KG1 (cell line): ENCODE data around the gene NCOA7.
"Not testable (repeated sequence)": the region's sequence is repeated elsewhere in the genome, so short reads cannot be mapped to it uniquely, and the experiment has no call there.

Source experiments
- DNase-seq: peaks from one replicate; lab custom pipeline; 2025; lab: John Stamatoyannopoulos, UW

The NCOA7 gene

GRCh38 chr6:125753218-125753936 is 37.4 kb upstream of the NCOA7 start:
- no peak for DNase-seq

GRCh38 chr6:125753937-125754259 is 36.9 kb upstream of the NCOA7 start:
- no peak for DNase-seq

GRCh38 chr6:125754566-125754965 is 36.2 kb upstream of the NCOA7 start:
- DNase-seq: no peak

- DNase-seq: no peak
These were observed 31.4 kb upstream of the NCOA7 start for GRCh38 chr6:125759184-125759902.

GRCh38 chr6:125759959-125760457 is 30.8 kb upstream of the NCOA7 start:
- DNase-seq: no peak

GRCh38 chr6:125764121-125764671 is 26.6 kb upstream of the NCOA7 start:
- DNase-seq: no peak

- DNase-seq: no peak
These were observed 24.8 kb upstream of the NCOA7 start for GRCh38 chr6:125765944-125766343.

GRCh38 chr6:125766641-125767040 is 24.1 kb upstream of the NCOA7 start:
- no peak for DNase-seq

GRCh38 chr6:125769147-125769783 is 21.5 kb upstream of the NCOA7 start:
- DNase-seq: no peak

- no peak for DNase-seq
These were observed 17.1 kb upstream of the NCOA7 start for GRCh38 chr6:125773387-125774341.

GRCh38 chr6:125776107-125776826 is 14.5 kb upstream of the NCOA7 start:
- not testable (repeated sequence) for DNase-seq

GRCh38 chr6:125779924-125780539 is 10.7 kb upstream of the NCOA7 start:
- DNase-seq: peak; percentile 91

GRCh38 chr6:125780540-125781313 is 10.0 kb upstream of the NCOA7 start:
- peak; percentile 93 for DNase-seq

GRCh38 chr6:125781314-125781868 is 9.4 kb upstream of the NCOA7 start:
- DNase-seq: peak; percentile 68

- no peak for DNase-seq
These were observed 6.4 kb upstream of the NCOA7 start for GRCh38 chr6:125784365-125784764.

GRCh38 chr6:125787791-125788190 is 3.0 kb upstream of the NCOA7 start:
- DNase-seq: no peak

GRCh38 chr6:125789167-125789566 is 1.6 kb upstream of the NCOA7 start:
- DNase-seq: no peak

- DNase-seq: peak; percentile 70
These were observed 993 bp upstream of the NCOA7 start for GRCh38 chr6:125789576-125790357.
